Mononuclear cell (primary cell): ENCODE measurements around the gene ZNF543. TPM values are rescaled to one million over a fixed set of nuclear protein-coding genes. Genes with fewer than 3 reads are reported as not detected.
"Not testable (repeated sequence)": the region's sequence is repeated elsewhere in the genome, so short reads cannot be mapped to it uniquely, and the experiment has no call there.

ENCODE experiments used
- H3K27me3 ChIP-seq: 2 replicates; pipeline ENCODE4 v1.6.0; 2011; ENCODE audit warnings: low read length, control low read depth; ENCODE audit not compliant: insufficient read depth
- H3K4me1 ChIP-seq: 2 replicates; pipeline ENCODE4 v1.5.1; 2011; ENCODE audit warnings: mild to moderate bottlenecking, low read length, control low read depth; ENCODE audit not compliant: insufficient read depth
- H3K4me3 ChIP-seq: 2 replicates; pipeline ENCODE4 v1.5.1; 2011; ENCODE audit warnings: mild to moderate bottlenecking, low read length, moderate library complexity
- H3K9me3 ChIP-seq: 2 replicates; pipeline ENCODE4 v1.5.1; 2011; ENCODE audit warnings: low read depth, mild to moderate bottlenecking, control low read depth, low read length
- total RNA-seq: library from RNA; depleted of rRNA; stranded (reverse); fragments of >200 nt; gene quantifications from one replicate; pipeline ENCODE4 v1.2.3, GENCODE V29; 2012

ZNF543 gene
- total RNA-seq, 1 donor = 5.6 TPM

GRCh38 chr19:57350877-57351805, 30.9 kb downstream of the ZNF543 start, which contains the start of gene ZNF304:
ZNF304 (plus strand) TSS chr19:57351271; CDS start chr19:57351665, 394 bp downstream.
- Histone ChIP-seq H3K9me3 (peaks cover 8% of the 10 kb centered on the region), H3K4me3 (peak within 1 kb of the TSS; percentile 69), H3K27me3 (peaks cover 3% of the 10 kb centered on the region), H3K4me1 (peaks cover 16% of the 10 kb centered on the region)

- H3K4me3 ChIP-seq = peak overlapping the region; percentile 69
Measured at GRCh38 chr19:57351867-57352266, 31.6 kb downstream of the ZNF543 start.

GRCh38 chr19:57355916-57356315, 35.6 kb downstream of the ZNF543 start:
- peaks cover 40% of the 10 kb centered on the region for H3K9me3 ChIP-seq
- no peaks in the 10 kb centered on the region for H3K27me3 ChIP-seq
- H3K4me3 ChIP-seq = no peak overlapping the region
- peaks cover 13% of the 10 kb centered on the region for H3K4me1 ChIP-seq

More at GRCh38 chr19:57351867-57352266, 31.6 kb downstream of the ZNF543 start:
- Histone ChIP-seq H3K9me3 (peaks cover 16% of the 10 kb centered on the region), H3K4me1 (peaks cover 16% of the 10 kb centered on the region), H3K27me3 (no peaks in the 10 kb centered on the region)

- Histone ChIP-seq H3K4me3 (no peak overlapping the region), H3K9me3 (peaks cover 40% of the 10 kb centered on the region), H3K4me1 (peaks cover 2% of the 10 kb centered on the region), H3K27me3 (no peaks in the 10 kb centered on the region)
Measured at GRCh38 chr19:57357406-57357805, 37.1 kb downstream of the ZNF543 start.

- H3K4me1 ChIP-seq = peaks cover 11% of the 10 kb centered on the region
- H3K9me3 ChIP-seq = peaks cover 40% of the 10 kb centered on the region
- no peaks in the 10 kb centered on the region for H3K27me3 ChIP-seq
- no peak overlapping the region for H3K4me3 ChIP-seq
Measured at GRCh38 chr19:57359300-57359699, 39.0 kb downstream of the ZNF543 start.

- Histone ChIP-seq H3K4me1 (peaks cover 14% of the 10 kb centered on the region), H3K4me3 (no peak overlapping the region), H3K9me3 (peaks cover 19% of the 10 kb centered on the region), H3K27me3 (no peaks in the 10 kb centered on the region)
Measured at GRCh38 chr19:57362419-57362818, 42.1 kb downstream of the ZNF543 start.

- Histone ChIP-seq H3K9me3 (peaks cover 15% of the 10 kb centered on the region), H3K27me3 (no peaks in the 10 kb centered on the region), H3K4me3 (peak within 1 kb of the TSS; percentile 51), H3K4me1 (peaks cover 14% of the 10 kb centered on the region)
Measured at GRCh38 chr19:57362997-57363687, 42.9 kb downstream of the ZNF543 start, which contains the start of the genes TRAPPC2B and ZNF547. TRAPPC2B (plus strand) TSS chr19:57363551; CDS start chr19:57364834, 1,283 bp downstream. ZNF547 (plus strand) TSS chr19:57363551; CDS start chr19:57368556, 5,005 bp downstream.

GRCh38 chr19:57363688-57364181, 43.5 kb downstream of the ZNF543 start:
- no peaks in the 10 kb centered on the region for H3K27me3 ChIP-seq
- H3K9me3 ChIP-seq = peaks cover 10% of the 10 kb centered on the region
- H3K4me1 ChIP-seq = peaks cover 14% of the 10 kb centered on the region
- peak overlapping the region; percentile 51 for H3K4me3 ChIP-seq

- peaks cover 14% of the 10 kb centered on the region for H3K4me1 ChIP-seq
- H3K27me3 ChIP-seq = no peaks in the 10 kb centered on the region
- no peak overlapping the region for H3K4me3 ChIP-seq
- no peaks in the 10 kb centered on the region for H3K9me3 ChIP-seq
Measured at GRCh38 chr19:57366776-57367175, 46.5 kb downstream of the ZNF543 start.

- H3K4me3 ChIP-seq = no peak overlapping the region
- peaks cover 27% of the 10 kb centered on the region for H3K9me3 ChIP-seq
- H3K4me1 ChIP-seq = no peaks in the 10 kb centered on the region
- no peaks in the 10 kb centered on the region for H3K27me3 ChIP-seq
Measured at GRCh38 chr19:57374179-57374578, 53.9 kb downstream of the ZNF543 start.

- not testable (repeated sequence) for H3K4me1 ChIP-seq, H3K4me3 ChIP-seq, H3K27me3 ChIP-seq
- H3K9me3 ChIP-seq = peaks cover 31% of the 10 kb centered on the region
Measured at GRCh38 chr19:57374647-57375046, 54.4 kb downstream of the ZNF543 start.

GRCh38 chr19:57376151-57376550, 55.9 kb downstream of the ZNF543 start:
- H3K4me3 ChIP-seq = no peak overlapping the region
- H3K4me1 ChIP-seq = no peaks in the 10 kb centered on the region
- H3K27me3 ChIP-seq = no peaks in the 10 kb centered on the region
- H3K9me3 ChIP-seq = peaks cover 32% of the 10 kb centered on the region

GRCh38 chr19:57377498-57378146, 57.4 kb downstream of the ZNF543 start:
- Histone ChIP-seq H3K9me3 (peaks cover 32% of the 10 kb centered on the region), H3K27me3 (no peaks in the 10 kb centered on the region), H3K4me3 (no peak overlapping the region), H3K4me1 (no peaks in the 10 kb centered on the region)
